OCI-LY7 (cell line): ENCODE measurements around the gene NDUFV1.
A peak's percentile ranks its signal among the peaks of the same experiment; 100 is the strongest.

ENCODE experiments used
- EZH2phosphoT487 ChIP-seq: fragments of 200-600 bp; sonication (generic); IDR thresholded peaks from 2 replicates; pipeline ENCODE4 v1.6.1; 2018; ENCODE audit warnings: low read depth, borderline replicate concordance, mild to moderate bottlenecking, mixed run types, antibody characterized with exemption, low read length, moderate library complexity, mixed read lengths
- TF ChIP-seq, protein P1 (sequence below): fragments of 200-600 bp; sonication (generic); conservative IDR thresholded peaks from 2 replicates; pipeline ENCODE4 v1.5.1; 2014; ENCODE audit warnings: mild to moderate bottlenecking, antibody characterized with exemption, low read length, moderate library complexity, mixed read lengths

DNA sequence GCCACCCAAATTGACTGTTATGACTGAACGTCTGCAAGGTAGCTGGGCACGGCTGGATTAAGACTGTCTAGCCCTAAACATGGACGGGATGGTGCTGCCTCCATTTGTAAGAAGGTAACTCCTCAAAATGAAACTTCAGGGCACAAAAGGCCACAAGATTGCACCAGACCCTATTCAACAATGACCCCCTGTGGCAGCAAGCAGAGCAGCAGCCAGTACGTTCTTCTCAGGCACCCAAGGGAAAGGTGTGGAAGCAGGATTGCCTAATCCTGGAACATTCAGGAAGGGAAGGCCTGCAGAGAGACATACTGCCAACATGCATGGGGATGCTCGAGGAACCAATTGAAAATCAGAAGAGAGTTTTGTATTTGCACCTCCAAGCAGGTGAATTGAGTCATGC lies 37.3 kb downstream of the NDUFV1 start:
- TF ChIP-seq, protein P1, sequence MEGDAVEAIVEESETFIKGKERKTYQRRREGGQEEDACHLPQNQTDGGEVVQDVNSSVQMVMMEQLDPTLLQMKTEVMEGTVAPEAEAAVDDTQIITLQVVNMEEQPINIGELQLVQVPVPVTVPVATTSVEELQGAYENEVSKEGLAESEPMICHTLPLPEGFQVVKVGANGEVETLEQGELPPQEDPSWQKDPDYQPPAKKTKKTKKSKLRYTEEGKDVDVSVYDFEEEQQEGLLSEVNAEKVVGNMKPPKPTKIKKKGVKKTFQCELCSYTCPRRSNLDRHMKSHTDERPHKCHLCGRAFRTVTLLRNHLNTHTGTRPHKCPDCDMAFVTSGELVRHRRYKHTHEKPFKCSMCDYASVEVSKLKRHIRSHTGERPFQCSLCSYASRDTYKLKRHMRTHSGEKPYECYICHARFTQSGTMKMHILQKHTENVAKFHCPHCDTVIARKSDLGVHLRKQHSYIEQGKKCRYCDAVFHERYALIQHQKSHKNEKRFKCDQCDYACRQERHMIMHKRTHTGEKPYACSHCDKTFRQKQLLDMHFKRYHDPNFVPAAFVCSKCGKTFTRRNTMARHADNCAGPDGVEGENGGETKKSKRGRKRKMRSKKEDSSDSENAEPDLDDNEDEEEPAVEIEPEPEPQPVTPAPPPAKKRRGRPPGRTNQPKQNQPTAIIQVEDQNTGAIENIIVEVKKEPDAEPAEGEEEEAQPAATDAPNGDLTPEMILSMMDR: peak; percentile 86
- no peak for TF ChIP-seq EZH2phosphoT487
